H1 (cell line): ENCODE data around the gene TMPRSS3. TPM values are rescaled to one million over a fixed set of nuclear protein-coding genes. Genes with fewer than 3 reads are reported as not detected.

Experiments
- CTCF ChIA-PET: fragments of 300-600 bp; sonication (Branson Sonifier 250); formaldehyde crosslinking; loops from one replicate; lab custom pipeline; 2021; ENCODE audit not compliant: partially characterized antibody; lab: Charles Lee
- POLR2A ChIA-PET: fragments of 300-600 bp; sonication (Branson Sonifier 250); formaldehyde crosslinking; loops from one replicate; lab custom pipeline; 2021; ENCODE audit warnings: inconsistent platforms; ENCODE audit not compliant: partially characterized antibody; lab: Charles Lee
- DNase-seq, 2 experiments: peaks; one replicate each; pipeline versions ENCODE4 v3.0.0 to v3.0.0-alpha.2; 2010 to 2022; ENCODE audit warnings: low spot score in 2 of 2, low read depth in 1 of 2, mixed read lengths in 1 of 2
- FAIRE-seq: peaks from 2 replicates; lab custom pipeline; 2011; peaks lifted over from hg19 to GRCh38; lab: Jason Lieb, UNC
- H2AFZ ChIP-seq: 2 replicates; pipeline ENCODE4 v1.8.1; 2012; ENCODE audit warnings: low read length, inconsistent platforms
- H2AK5ac ChIP-seq: 2 replicates; pipeline ENCODE4 v1.6.1; 2013; ENCODE audit warnings: low read depth, low read length
- H2BK120ac ChIP-seq: replicated peaks from 2 replicates; pipeline ENCODE3; 2013; ENCODE audit warnings: low read depth, low read length, inconsistent platforms
- H2BK12ac ChIP-seq: 2 replicates; pipeline ENCODE4 v1.6.1; 2013; ENCODE audit warnings: low read depth, low read length
- H2BK15ac ChIP-seq: 2 replicates; pipeline ENCODE4 v1.6.1; 2013; ENCODE audit warnings: low read length
- H2BK20ac ChIP-seq: 2 replicates; pipeline ENCODE4 v1.6.1; 2013; ENCODE audit warnings: low read length
- H2BK5ac ChIP-seq: 2 replicates; pipeline ENCODE4 v1.6.1; 2013; ENCODE audit warnings: low read depth, low read length
- H3K14ac ChIP-seq: 2 replicates; pipeline ENCODE4 v1.6.1; 2013; ENCODE audit warnings: inconsistent platforms; ENCODE audit not compliant: insufficient read length
- H3K18ac ChIP-seq: 2 replicates; pipeline ENCODE4 v1.6.1; 2013; ENCODE audit warnings: low read length; ENCODE audit errors: extremely low read depth
- H3K23ac ChIP-seq: 2 replicates; pipeline ENCODE4 v1.6.1; 2013; ENCODE audit warnings: inconsistent platforms; ENCODE audit not compliant: insufficient read length
- H3K23me2 ChIP-seq: 2 replicates; pipeline ENCODE4 v1.6.1; 2013; ENCODE audit warnings: low read depth, low read length
- H3K27ac ChIP-seq: 2 replicates; pipeline ENCODE4 v1.6.1; 2011; ENCODE audit warnings: low read depth, low read length, inconsistent platforms
- H3K27me3 ChIP-seq, 4 experiments: replicated peaks in 1 of 4; 1 replicate in 1 of 4; 2 replicates in 3 of 4; pipeline versions ENCODE4 v1.6.1 to v1.8.1; 2011 to 2013; ENCODE audit warnings: low read length in 3 of 4, mild to moderate bottlenecking in 3 of 4, inconsistent platforms in 2 of 4, mixed read lengths in 2 of 4, moderate library complexity in 1 of 4; ENCODE audit not compliant: control insufficient read depth in 3 of 4, insufficient read depth in 3 of 4; ENCODE audit errors: extremely low read depth in 1 of 4
- H3K36me3 ChIP-seq, 4 experiments: 2 replicates each; pipeline versions ENCODE4 v1.6.1 to v1.8.1; 2011 to 2013; ENCODE audit warnings: mild to moderate bottlenecking in 4 of 4, low read length in 3 of 4, moderate library complexity in 2 of 4, control low read depth in 1 of 4, inconsistent platforms in 1 of 4; ENCODE audit not compliant: insufficient read depth in 4 of 4, control insufficient read depth in 2 of 4
- H3K4ac ChIP-seq: replicated peaks from 2 replicates; pipeline ENCODE3; 2013; ENCODE audit warnings: low read length, low read depth, mixed read lengths, inconsistent platforms; ENCODE audit not compliant: insufficient read length
- H3K4me1 ChIP-seq, 4 experiments: replicated peaks in 1 of 4; 1 replicate in 1 of 4; 2 replicates in 3 of 4; pipeline versions ENCODE4 v1.6.1 to v1.8.1; 2011 to 2013; ENCODE audit warnings: low read length in 3 of 4, inconsistent platforms in 2 of 4, mixed read lengths in 1 of 4; ENCODE audit not compliant: insufficient read depth in 4 of 4, control insufficient read depth in 3 of 4
- H3K4me2 ChIP-seq, 2 experiments: 2 replicates each; pipeline versions ENCODE4 v1.6.1 to v1.8.1; 2011 to 2013; ENCODE audit warnings: low read depth in 2 of 2, low read length in 2 of 2, control low read depth in 1 of 2, inconsistent platforms in 1 of 2, mild to moderate bottlenecking in 1 of 2; ENCODE audit not compliant: insufficient read depth in 1 of 2
- H3K4me3 ChIP-seq, 4 experiments: fragments of 200-600, 300-600 bp in 1 of 4; sonication (generic), shearing (Covaris generic), sonication (Bioruptor Twin) in 1 of 4; 2 replicates each; pipeline versions ENCODE4 v1.5.1 to v1.8.1; 2011 to 2016; ENCODE audit warnings: low read length in 4 of 4, low read depth in 3 of 4, control low read depth in 2 of 4, inconsistent platforms in 2 of 4, mild to moderate bottlenecking in 2 of 4, mixed read lengths in 1 of 4, moderate library complexity in 1 of 4; ENCODE audit not compliant: insufficient read depth in 2 of 4; ENCODE audit errors: extremely low read depth in 1 of 4
- H3K56ac ChIP-seq: replicated peaks from 2 replicates; pipeline ENCODE3; 2013; ENCODE audit warnings: low read depth, mild to moderate bottlenecking, mixed read lengths, low read length, inconsistent platforms; ENCODE audit not compliant: insufficient read length
- H3K79me1 ChIP-seq: 2 replicates; pipeline ENCODE4 v1.6.1; 2013; ENCODE audit warnings: low read depth, low read length, control low read depth
- H3K79me2 ChIP-seq, 2 experiments: 2 replicates each; pipeline versions ENCODE4 v1.6.1 to v1.8.1; 2012 to 2013; ENCODE audit warnings: low read length in 2 of 2, mild to moderate bottlenecking in 2 of 2, inconsistent platforms in 1 of 2; ENCODE audit not compliant: insufficient read depth in 2 of 2, control insufficient read depth in 1 of 2
- H3K9ac ChIP-seq, 4 experiments: replicated peaks in 1 of 4; 1 replicate in 1 of 4; 2 replicates in 3 of 4; pipeline versions ENCODE4 v1.6.1 to v1.8.1; 2011 to 2013; ENCODE audit warnings: low read depth in 3 of 4, low read length in 3 of 4, control low read depth in 2 of 4, mild to moderate bottlenecking in 2 of 4, moderate library complexity in 2 of 4, inconsistent platforms in 1 of 4; ENCODE audit errors: extremely low read depth in 1 of 4
- H3K9me3 ChIP-seq, 2 experiments: 2 replicates each; pipeline versions ENCODE4 v1.6.1 to v1.8.1; 2012 to 2013; ENCODE audit warnings: mild to moderate bottlenecking in 2 of 2, moderate library complexity in 2 of 2, control low read depth in 1 of 2, inconsistent platforms in 1 of 2, low read depth in 1 of 2, low read length in 1 of 2, mixed read lengths in 1 of 2; ENCODE audit not compliant: insufficient read depth in 2 of 2
- H4K20me1 ChIP-seq, 2 experiments: replicated peaks in 1 of 2; 2 replicates each; pipeline versions ENCODE3 to v1.8.1; 2011 to 2013; ENCODE audit warnings: inconsistent platforms in 2 of 2, low read length in 2 of 2, mild to moderate bottlenecking in 1 of 2; ENCODE audit not compliant: insufficient read depth in 2 of 2, control insufficient read depth in 1 of 2
- H4K5ac ChIP-seq: 2 replicates; pipeline ENCODE4 v1.6.1; 2013; ENCODE audit warnings: low read length, low read depth, mixed read lengths, inconsistent platforms; ENCODE audit not compliant: insufficient read length
- H4K8ac ChIP-seq: 2 replicates; pipeline ENCODE4 v1.8.0; 2013; ENCODE audit warnings: mild to moderate bottlenecking, moderate library complexity, low read length, inconsistent platforms; ENCODE audit not compliant: insufficient read depth; ENCODE audit errors: extremely low read depth
- H4K91ac ChIP-seq: replicated peaks from 2 replicates; pipeline ENCODE3; 2013; ENCODE audit warnings: low read length, mixed read lengths, inconsistent platforms; ENCODE audit not compliant: insufficient read length
- ATF2 ChIP-seq: IDR thresholded peaks from 2 replicates; pipeline ENCODE4 v1.6.1; 2012; ENCODE audit warnings: low read length, inconsistent platforms
- ATF3 ChIP-seq: IDR thresholded peaks from 2 replicates; pipeline ENCODE4 v1.6.1; 2011; ENCODE audit warnings: low read depth, mild to moderate bottlenecking, low read length; ENCODE audit not compliant: insufficient read depth
- BCL11A ChIP-seq, 2 experiments: IDR thresholded peaks; one replicate each; pipeline ENCODE4 v1.6.1; 2011; ENCODE audit warnings: low read depth in 2 of 2, low read length in 2 of 2, mild to moderate bottlenecking in 2 of 2
- CEBPB ChIP-seq: IDR thresholded peaks from 2 replicates; pipeline ENCODE4 v1.6.1; 2012; ENCODE audit warnings: low read depth, low read length
- EGR1 ChIP-seq: IDR thresholded peaks from 2 replicates; pipeline ENCODE4 v1.6.1; 2011; ENCODE audit warnings: low read depth, low read length, borderline replicate concordance
- NRF1 ChIP-seq: IDR thresholded peaks from 2 replicates; pipeline ENCODE4 v1.6.1; 2011; ENCODE audit warnings: mild to moderate bottlenecking, low read depth, low read length, improper control_type of control experiment
- SAP30 ChIP-seq: fragments of 300-600 bp; sonication (generic); IDR thresholded peaks from 2 replicates; pipeline ENCODE4 v1.7.1; 2012; ENCODE audit warnings: low read length, moderate library complexity, mild to moderate bottlenecking, inconsistent platforms; ENCODE audit not compliant: insufficient read depth, insufficient replicate concordance
- SUZ12 ChIP-seq: fragments of 200-600 bp; sonication (generic); IDR thresholded peaks from 2 replicates; pipeline ENCODE4 v1.6.1; 2012; ENCODE audit warnings: mild to moderate bottlenecking, inconsistent platforms, low read length, moderate library complexity, mixed read lengths
- TAF1 ChIP-seq: IDR thresholded peaks from 2 replicates; pipeline ENCODE4 v1.6.1; 2011; ENCODE audit warnings: mild to moderate bottlenecking, low read depth, low read length
- TEAD4 ChIP-seq: IDR thresholded peaks from 2 replicates; pipeline ENCODE4 v1.6.1; 2012; ENCODE audit warnings: low read depth, low read length, inconsistent platforms, mixed read lengths
- WGBS, 2 experiments: shearing (Covaris generic) in 1 of 2; methylation state at CpG; one replicate each; pipeline versions ENCODE4 v1.1.6 to v1.1.7; 2013 to 2015; ENCODE audit warnings: low lambda C conversion rate in 2 of 2, mixed read lengths in 2 of 2, inconsistent platforms in 1 of 2, low coverage in 1 of 2, missing lambda C conversion rate in 1 of 2; ENCODE audit not compliant: insufficient replicate concordance in 2 of 2, insufficient coverage in 1 of 2, insufficient read length in 1 of 2; ENCODE audit errors: extremely low coverage in 1 of 2, missing lambda C conversion rate in 1 of 2; 5-methylcytosine and 5-hydroxymethylcytosine counted together
- polyA plus RNA-seq, 7 experiments: library from polyadenylated mRNA; depleted of rRNA in 3 of 7; stranded (reverse) in 5 of 7; unstranded in 2 of 7; fragments of >200 nt in 5 of 7; fragments of 200-250 nt in 2 of 7; gene quantifications; 1 replicate in 5 of 7; 2 replicates in 1 of 7; 4 replicates in 1 of 7; pipeline versions ENCODE4 v1.2.1 to v1.2.3, GENCODE V29; 2011 to 2013; ENCODE audit warnings: missing spikeins in 2 of 7, mixed read lengths in 2 of 7
- total RNA-seq: library from RNA; stranded (reverse); fragmentation: NEBNext Ultra II Directional; extraction: Animal tissue kit (Norgen Biotek cat#: 25700); gene quantifications from 2 replicates; pipeline ENCODE4 v1.2.1, GENCODE V29; 2021

Gene TMPRSS3
- total and polyA plus RNA-seq, 2 of the 8 experiments (the other 6 are each of a cell fraction or from before 2014, with no cell fraction given): 0.38 TPM; not detected in 1

- Histone ChIP-seq H2BK12ac (0 out of 2 replicates have a peak overlapping the region, but pooled peaks have one; percentile 9), H3K27ac (no peak overlapping the region), H2BK120ac (no peak overlapping the region), H4K91ac (no peak overlapping the region), H3K4me1 (peaks cover 0 to 7% (median 0%) of the 10 kb centered on the region in 4 experiments; a peak in 5 of 7 replicates), H4K20me1 (no peaks in the 10 kb centered on the region), H3K56ac (no peak overlapping the region), H3K4ac (no peak overlapping the region), H2BK15ac (no peak overlapping the region), H4K5ac (no peak overlapping the region), H3K9me3 (no peaks in the 10 kb centered on the region), H4K8ac (peak overlapping the region; percentile 53; the same call in 1 of the 2 replicates), H3K36me3 (no peaks in the 10 kb centered on the region), H3K14ac (no peak overlapping the region), H3K79me2 (no peaks in the 10 kb centered on the region), H3K4me2 (peak overlapping the region in 1 of 2 experiments; percentile 33; a peak in 1 of 4 replicates), H2BK20ac (no peak overlapping the region), H3K23me2 (no peaks in the 10 kb centered on the region), H2BK5ac (no peak overlapping the region), H2AK5ac (no peak overlapping the region), H3K27me3 (peaks cover 0 to 2% (median 0%) of the 10 kb centered on the region in 4 experiments; a peak in 1 of 7 replicates), H3K23ac (no peak overlapping the region), H3K4me3 (no peak overlapping the region), H3K18ac (no peak overlapping the region; the same call in 1 of the 2 replicates), H3K9ac (no peak overlapping the region), H2AFZ (no peak overlapping the region), H3K79me1 (no peaks in the 10 kb centered on the region; the same call in 1 of the 2 replicates)
- no peak for FAIRE-seq
- CTCF ChIA-PET: interaction anchor here (0.9 to 3.8 kb wide), 7 partner anchors 14 to 229 kb away, joined by 3 to 18 read pairs (median 4); no protein-coding TSS in a partner anchor
- POLR2A ChIA-PET: interaction anchor here (1.2 to 1.8 kb wide), 3 partner anchors 14 to 81 kb away, joined by 3 to 5 read pairs (median 4); no protein-coding TSS in a partner anchor
- no peak for DNase-seq
- 64% methylated on average over 11 of the region's 23 CpGs; no CpG with 5 or more reads in 1 of the 2 experiments for WGBS, 2 experiments
- TF ChIP-seq EGR1 (no peak), BCL11A (IDR thresholded peaks at IDR 0.05; ENCODE audit: low read depth in 2 of 2, low read length in 2 of 2) (no peak), SAP30 (no peak), ATF2 (no peak), SUZ12 (no peak), TAF1 (no peak), NRF1 (no peak), CEBPB (no peak), ATF3 (no peak), TEAD4 (no peak)
These were observed 20.9 kb downstream of the TMPRSS3 start for GRCh38 chr21:42374864-42375499.
